Measurements from ENCODE around the gene HOXD4.

GRCh38 chr2:176187899-176188773 lies 36.8 kb downstream of the HOXD4 start, which contains the start of gene HOXD1:
- no peak for TF ChIP-seq CTCF (IDR thresholded peaks at IDR 0.05)
- no peak for TF ChIP-seq POLR2AphosphoS5 (IDR thresholded peaks at IDR 0.05; ENCODE audit: low read depth, low read length)
- no peak for TF ChIP-seq SIN3A (IDR thresholded peaks at IDR 0.05; ENCODE audit: borderline replicate concordance, insufficient read depth, low read depth, low read length)
- no peak for TF ChIP-seq REST (IDR thresholded peaks at IDR 0.05; ENCODE audit: insufficient read depth in 1 of 2, low read depth in 2 of 2, low read length in 1 of 2)
- no peak for TF ChIP-seq TCF7L2 (IDR thresholded peaks at IDR 0.05; ENCODE audit: low read depth, low read length)
